ENCODE data around the gene COL18A1.

The COL18A1 gene

DNA sequence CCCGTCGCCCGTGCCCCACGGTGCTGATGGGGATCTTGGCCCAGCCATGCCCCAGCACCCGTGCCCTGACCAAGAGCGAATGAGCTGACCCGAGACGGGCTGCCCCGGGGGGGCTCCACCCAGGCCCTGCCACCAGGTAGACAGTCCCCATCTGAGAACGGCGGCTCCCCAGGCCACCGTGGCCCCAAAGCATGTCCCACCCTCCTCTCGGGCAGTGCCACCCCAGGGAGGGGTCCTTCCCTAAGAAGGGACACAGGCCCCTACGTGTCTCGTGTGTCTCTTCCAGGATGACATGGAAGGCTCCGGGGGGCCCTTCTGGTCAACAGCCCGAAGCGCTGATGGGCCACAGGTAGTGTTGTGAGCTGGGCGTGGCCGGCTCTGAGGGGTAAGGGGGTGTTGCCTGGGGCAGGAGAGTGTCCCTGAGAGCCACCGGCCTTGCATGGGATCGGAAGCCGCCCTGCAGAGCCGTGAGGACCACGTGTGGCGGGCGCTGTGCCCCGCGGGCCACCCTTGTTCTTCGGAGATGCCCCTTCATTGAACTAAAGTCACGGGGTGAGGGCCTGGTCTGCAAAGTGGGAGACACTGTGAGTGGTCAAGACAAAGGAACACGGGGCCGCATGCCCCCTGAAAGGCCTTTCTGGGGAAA is 82.3 kb downstream of the COL18A1 start:
- H3K4me3 ChIP-seq (ENCODE audit: low read depth, low read length) = no peak overlapping the region
- no peak for DNase-seq (ENCODE audit: low read depth)
- no peak for TF ChIP-seq POLR2A (IDR thresholded peaks at IDR 0.05; ENCODE audit: extremely low read depth, insufficient read length)
- TF ChIP-seq, protein P1, sequence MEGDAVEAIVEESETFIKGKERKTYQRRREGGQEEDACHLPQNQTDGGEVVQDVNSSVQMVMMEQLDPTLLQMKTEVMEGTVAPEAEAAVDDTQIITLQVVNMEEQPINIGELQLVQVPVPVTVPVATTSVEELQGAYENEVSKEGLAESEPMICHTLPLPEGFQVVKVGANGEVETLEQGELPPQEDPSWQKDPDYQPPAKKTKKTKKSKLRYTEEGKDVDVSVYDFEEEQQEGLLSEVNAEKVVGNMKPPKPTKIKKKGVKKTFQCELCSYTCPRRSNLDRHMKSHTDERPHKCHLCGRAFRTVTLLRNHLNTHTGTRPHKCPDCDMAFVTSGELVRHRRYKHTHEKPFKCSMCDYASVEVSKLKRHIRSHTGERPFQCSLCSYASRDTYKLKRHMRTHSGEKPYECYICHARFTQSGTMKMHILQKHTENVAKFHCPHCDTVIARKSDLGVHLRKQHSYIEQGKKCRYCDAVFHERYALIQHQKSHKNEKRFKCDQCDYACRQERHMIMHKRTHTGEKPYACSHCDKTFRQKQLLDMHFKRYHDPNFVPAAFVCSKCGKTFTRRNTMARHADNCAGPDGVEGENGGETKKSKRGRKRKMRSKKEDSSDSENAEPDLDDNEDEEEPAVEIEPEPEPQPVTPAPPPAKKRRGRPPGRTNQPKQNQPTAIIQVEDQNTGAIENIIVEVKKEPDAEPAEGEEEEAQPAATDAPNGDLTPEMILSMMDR (IDR thresholded peaks at IDR 0.05; ENCODE audit: low read depth, low read length) = no peak
- TF ChIP-seq MYC (IDR thresholded peaks at IDR 0.05; ENCODE audit: low read depth, low read length) = no peak
- TF ChIP-seq, protein P2, sequence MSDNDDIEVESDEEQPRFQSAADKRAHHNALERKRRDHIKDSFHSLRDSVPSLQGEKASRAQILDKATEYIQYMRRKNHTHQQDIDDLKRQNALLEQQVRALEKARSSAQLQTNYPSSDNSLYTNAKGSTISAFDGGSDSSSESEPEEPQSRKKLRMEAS (IDR thresholded peaks at IDR 0.05; ENCODE audit: low read depth, low read length) = no peak

DNA sequence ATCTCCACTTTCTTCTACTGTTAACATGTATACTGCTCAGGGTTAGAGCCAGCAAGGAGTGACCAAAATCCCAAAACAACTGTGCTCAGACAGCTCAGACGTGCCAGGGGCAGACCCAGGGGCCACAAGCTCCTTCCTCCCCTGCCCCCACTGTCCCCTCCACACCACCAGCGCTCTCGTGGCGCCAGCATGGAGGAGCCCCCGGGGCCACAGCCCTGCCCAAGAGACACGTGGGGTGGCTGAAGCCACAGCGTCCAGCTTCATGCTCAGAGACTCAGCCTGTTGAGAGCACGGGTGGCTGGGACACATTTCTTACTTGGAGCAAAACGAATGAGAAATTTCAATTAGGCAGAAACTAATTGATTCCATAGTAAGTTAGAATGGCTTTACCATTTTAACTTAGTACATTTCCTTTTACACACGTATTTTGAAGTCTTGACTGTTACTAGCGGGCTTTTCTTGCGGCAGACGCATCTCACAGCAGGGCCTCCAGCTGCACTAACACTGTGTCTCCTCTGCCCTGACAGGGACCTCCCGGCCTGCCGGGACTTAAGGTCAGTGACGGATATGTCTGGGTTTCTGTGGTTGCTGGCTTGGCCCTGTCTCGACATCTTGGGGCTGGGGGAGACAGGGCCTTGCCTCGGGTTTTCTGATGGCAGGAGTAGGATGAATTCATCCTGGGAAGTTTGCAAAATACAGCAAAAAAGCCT is 83.1 kb downstream of the COL18A1 start:
- DNase-seq (ENCODE audit: low read depth) = no peak
- TF ChIP-seq, protein P2 (IDR thresholded peaks at IDR 0.05; ENCODE audit: low read depth, low read length) = no peak; the same call in 1 of the 2 replicates
- TF ChIP-seq POLR2A (IDR thresholded peaks at IDR 0.05; ENCODE audit: extremely low read depth, insufficient read length) = no peak
- TF ChIP-seq MYC (IDR thresholded peaks at IDR 0.05; ENCODE audit: low read depth, low read length) = no peak
- TF ChIP-seq, protein P1 (IDR thresholded peaks at IDR 0.05; ENCODE audit: low read depth, low read length) = no peak
- H3K4me3 ChIP-seq (ENCODE audit: low read depth, low read length) = no peak overlapping the region

DNA sequence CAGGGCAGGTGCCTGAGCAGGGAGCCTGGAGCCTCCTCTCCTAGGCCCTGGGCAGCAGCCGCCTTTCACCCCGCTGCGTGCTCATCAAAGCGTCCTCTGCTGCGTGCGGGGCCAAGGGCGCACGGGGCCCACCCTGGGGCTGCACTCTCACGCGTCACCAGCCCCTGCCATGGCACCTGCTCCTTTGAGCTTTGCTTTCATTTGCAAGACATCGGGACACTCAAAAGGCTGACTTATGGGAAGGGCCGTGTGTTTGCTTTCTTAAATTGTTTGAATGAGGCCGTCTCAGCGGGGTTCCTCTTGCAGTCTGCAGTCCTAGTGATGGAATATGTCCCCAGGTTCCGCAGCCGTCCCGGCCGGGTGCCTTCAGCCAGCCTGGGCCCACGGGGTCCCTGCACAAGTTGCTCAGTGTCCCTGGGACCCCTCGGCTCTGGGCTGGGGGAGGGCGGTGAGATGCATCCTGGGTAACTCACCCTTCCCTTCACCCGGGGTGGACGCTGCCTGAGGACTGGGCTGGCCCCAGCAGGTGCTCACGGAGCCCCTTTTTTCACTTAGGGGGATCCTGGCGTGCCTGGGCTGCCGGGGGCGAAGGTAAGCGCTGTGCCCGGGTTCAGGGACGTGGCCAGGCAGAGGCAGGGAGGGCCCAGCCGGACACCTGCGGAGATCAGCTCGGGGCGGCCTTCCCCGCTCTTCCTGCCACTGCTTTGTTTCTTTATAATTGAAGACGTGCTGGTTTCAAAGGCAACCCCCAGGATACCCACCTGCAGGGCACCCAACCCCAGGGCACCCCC is 84.2 kb downstream of the COL18A1 start:
- no peak for DNase-seq (ENCODE audit: low read depth)
- TF ChIP-seq, protein P2 (IDR thresholded peaks at IDR 0.05; ENCODE audit: low read depth, low read length) = no peak
- TF ChIP-seq MYC (IDR thresholded peaks at IDR 0.05; ENCODE audit: low read depth, low read length) (no peak), POLR2A (IDR thresholded peaks at IDR 0.05; ENCODE audit: extremely low read depth, insufficient read length) (no peak)
- TF ChIP-seq, protein P1 (IDR thresholded peaks at IDR 0.05; ENCODE audit: low read depth, low read length) = no peak
- no peak overlapping the region for H3K4me3 ChIP-seq (ENCODE audit: low read depth, low read length)

DNA sequence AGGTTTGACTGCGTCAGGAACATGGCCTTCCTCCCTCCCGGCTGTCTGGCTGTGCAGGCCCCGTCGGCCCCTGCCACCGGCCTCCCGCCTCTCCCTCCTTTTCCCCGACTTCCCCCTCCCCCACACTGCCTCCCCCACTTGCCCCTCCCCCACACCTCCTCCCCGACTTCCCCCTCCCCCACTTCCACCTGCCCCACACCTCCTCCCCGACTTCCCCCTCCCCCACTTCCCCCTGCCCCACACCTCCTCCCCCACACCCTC is 84.7 kb downstream of the COL18A1 start:
- H3K4me3 ChIP-seq (ENCODE audit: low read depth, low read length) = no peak overlapping the region
- no peak for DNase-seq (ENCODE audit: low read depth)
- TF ChIP-seq, protein P1 (IDR thresholded peaks at IDR 0.05; ENCODE audit: low read depth, low read length) = no peak
- TF ChIP-seq MYC (IDR thresholded peaks at IDR 0.05; ENCODE audit: low read depth, low read length) = no peak
- TF ChIP-seq POLR2A (IDR thresholded peaks at IDR 0.05; ENCODE audit: extremely low read depth, insufficient read length) = no peak
- TF ChIP-seq, protein P2 (IDR thresholded peaks at IDR 0.05; ENCODE audit: low read depth, low read length) = no peak

DNA sequence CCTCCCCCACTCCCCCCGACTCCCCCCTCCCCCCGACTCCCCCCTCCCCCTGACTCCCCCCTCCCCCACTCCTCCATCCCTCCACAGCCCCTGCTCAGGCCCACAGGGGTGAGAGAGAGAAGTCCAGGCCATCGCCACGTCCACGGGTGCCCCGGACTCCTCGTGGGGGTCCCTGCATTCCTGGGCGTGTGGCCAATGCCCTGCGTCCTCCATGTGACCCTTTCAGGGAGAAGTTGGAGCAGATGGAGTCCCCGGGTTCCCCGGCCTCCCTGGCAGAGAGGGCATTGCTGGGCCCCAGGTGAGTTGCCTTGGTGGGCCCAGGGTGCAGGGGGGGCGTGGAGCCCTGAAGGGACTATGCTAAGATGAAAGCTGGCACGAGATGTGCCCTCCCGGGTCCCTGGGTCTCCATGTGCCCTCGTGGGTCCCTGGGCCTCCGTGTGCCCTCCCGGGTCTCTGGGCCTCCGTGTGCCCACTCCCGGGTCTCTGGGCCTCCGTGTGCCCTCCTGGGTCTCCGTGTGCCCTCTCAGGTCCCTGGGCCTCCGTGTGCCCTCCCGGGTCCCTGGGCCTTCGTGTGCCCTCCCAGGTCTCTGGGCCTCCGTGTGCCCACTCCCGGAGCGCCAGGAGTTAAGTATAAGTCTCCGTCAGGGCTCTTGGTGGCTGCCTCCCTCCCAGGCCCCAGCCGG is 85.2 kb downstream of the COL18A1 start:
- H3K4me3 ChIP-seq (ENCODE audit: low read depth, low read length) = no peak overlapping the region
- TF ChIP-seq, protein P1 (IDR thresholded peaks at IDR 0.05; ENCODE audit: low read depth, low read length) = no peak
- TF ChIP-seq, protein P2 (IDR thresholded peaks at IDR 0.05; ENCODE audit: low read depth, low read length) = no peak
- TF ChIP-seq MYC (IDR thresholded peaks at IDR 0.05; ENCODE audit: low read depth, low read length) = no peak
- TF ChIP-seq POLR2A (IDR thresholded peaks at IDR 0.05; ENCODE audit: extremely low read depth, insufficient read length) = no peak
- no peak for DNase-seq (ENCODE audit: low read depth)

Measured in NB4 (cell line).